Activated T-cell treated with anti-CD3 and anti-CD28 coated beads, Interleukin-2, amount 50 U/mL, for 1 hour (primary cell): Measurements from ENCODE around the gene HERPUD2.
A peak's percentile ranks its signal among the peaks of the same experiment; 100 is the strongest.
"Not testable (repeated sequence)": the region's sequence is repeated elsewhere in the genome, so short reads cannot be mapped to it uniquely, and the experiment has no call there.

Experiments
- DNase-seq: peaks from one replicate; pipeline ENCODE4 v3.0.0-alpha.2; 2020

HERPUD2 gene

GRCh38 chr7:35676211-35676610 is 18.7 kb downstream of the HERPUD2 start:
- no peak for DNase-seq

- DNase-seq, result no peak
Measured at GRCh38 chr7:35670856-35671569, 23.9 kb downstream of the HERPUD2 start.

- not testable (repeated sequence) for DNase-seq
Measured at GRCh38 chr7:35660411-35660810, 34.5 kb downstream of the HERPUD2 start.

- DNase-seq, result no peak
Measured at GRCh38 chr7:35658606-35659201, 36.2 kb downstream of the HERPUD2 start.

- no peak for DNase-seq
Measured at GRCh38 chr7:35657125-35657524, 37.8 kb downstream of the HERPUD2 start.

GRCh38 chr7:35654558-35654957 is 40.4 kb downstream of the HERPUD2 start:
- not testable (repeated sequence) for DNase-seq

- DNase-seq, result no peak
Measured at GRCh38 chr7:35652124-35652523, 42.8 kb downstream of the HERPUD2 start.

- DNase-seq, result no peak
Measured at GRCh38 chr7:35650751-35651150, 44.2 kb downstream of the HERPUD2 start.

- no peak for DNase-seq
Measured at GRCh38 chr7:35649711-35650110, 45.2 kb downstream of the HERPUD2 start.

GRCh38 chr7:35648367-35648766 is 46.6 kb downstream of the HERPUD2 start:
- DNase-seq, result no peak

- no peak for DNase-seq
Measured at GRCh38 chr7:35647171-35647574, 47.8 kb downstream of the HERPUD2 start.

- DNase-seq, result no peak
Measured at GRCh38 chr7:35646289-35647023, 48.5 kb downstream of the HERPUD2 start.

GRCh38 chr7:35645691-35646090 is 49.2 kb downstream of the HERPUD2 start:
- DNase-seq, result no peak

GRCh38 chr7:35630024-35630972 is 64.6 kb downstream of the HERPUD2 start:
- no peak for DNase-seq

- peak; percentile 35 for DNase-seq
Measured at GRCh38 chr7:35624299-35625186, 70.4 kb downstream of the HERPUD2 start.

GRCh38 chr7:35623381-35623780 is 71.6 kb downstream of the HERPUD2 start:
- no peak for DNase-seq

- DNase-seq, result no peak
Measured at GRCh38 chr7:35619863-35620262, 75.1 kb downstream of the HERPUD2 start.

- DNase-seq, result no peak
Measured at GRCh38 chr7:35617041-35617440, 77.9 kb downstream of the HERPUD2 start.

GRCh38 chr7:35613150-35613549 is 81.8 kb downstream of the HERPUD2 start:
- no peak for DNase-seq

- no peak for DNase-seq
Measured at GRCh38 chr7:35605760-35606159, 89.2 kb downstream of the HERPUD2 start.

- no peak for DNase-seq
Measured at GRCh38 chr7:35604595-35604994, 90.3 kb downstream of the HERPUD2 start.

GRCh38 chr7:35599645-35600044 is 95.3 kb downstream of the HERPUD2 start:
- no peak for DNase-seq
